Stimulated activated CD4-positive, alpha-beta T cell treated with anti-CD3 and anti-CD28 coated beads, Interleukin-15, amount 100 ng/mL, for 24 hours (primary cell): Measurements from ENCODE around the gene KLF14.
"Not testable (repeated sequence)": the region's sequence is repeated elsewhere in the genome, so short reads cannot be mapped to it uniquely, and the experiment has no call there.

Source experiments
- DNase-seq: peaks from one replicate; pipeline ENCODE4 v3.0.0-alpha.2; 2020

Gene KLF14

GRCh38 chr7:130712416-130712815, 21.6 kb downstream of the KLF14 start:
- DNase-seq, result no peak

DNA sequence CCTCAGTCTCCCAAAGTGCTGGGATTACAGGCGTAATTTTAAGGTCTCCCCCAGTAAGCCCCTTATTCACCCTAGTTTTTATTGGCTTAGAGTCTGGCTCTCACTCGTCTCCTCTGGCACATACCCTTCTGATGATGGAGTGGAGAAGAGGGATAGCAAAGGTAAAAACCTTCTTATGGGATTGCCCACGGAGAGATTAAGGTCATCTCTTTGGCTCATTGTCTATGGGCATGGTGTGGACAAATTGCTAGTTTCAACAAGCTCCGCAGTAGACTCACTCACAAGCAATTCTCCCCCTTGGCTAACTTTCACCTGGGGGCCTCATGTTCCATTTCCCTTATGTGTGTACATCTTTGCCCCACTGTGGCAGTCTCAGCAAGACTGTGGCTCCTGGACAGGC, 25.2 kb downstream of the KLF14 start:
- DNase-seq, result no peak

GRCh38 chr7:130708001-130708400, 26.0 kb downstream of the KLF14 start:
- DNase-seq, result no peak

DNA sequence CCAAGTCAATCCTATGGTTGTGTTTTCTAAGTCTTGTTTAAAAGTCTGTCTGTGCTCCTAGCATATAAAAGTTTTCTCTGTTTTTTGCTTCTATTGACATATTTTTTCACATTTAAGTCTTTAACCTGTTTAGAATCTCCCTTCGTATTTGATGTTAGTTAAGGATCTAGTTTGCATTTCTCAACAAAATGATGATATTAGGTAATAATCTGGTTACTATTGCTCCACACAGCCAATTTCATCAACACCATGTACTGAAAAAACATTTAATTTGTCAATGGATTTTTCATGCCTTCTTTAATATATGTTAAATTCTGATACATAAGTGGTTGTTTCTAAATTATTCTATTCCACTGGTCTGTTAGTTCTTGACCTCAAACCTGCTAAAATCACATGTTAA, 30.2 kb downstream of the KLF14 start:
- no peak for DNase-seq

- no peak for DNase-seq
Observed at GRCh38 chr7:130701650-130702049, 32.4 kb downstream of the KLF14 start.

GRCh38 chr7:130700760-130701159, 33.2 kb downstream of the KLF14 start:
- DNase-seq, result no peak

- DNase-seq, result no peak
Observed at GRCh38 chr7:130699686-130700085, 34.3 kb downstream of the KLF14 start.

- DNase-seq, result no peak
Observed at GRCh38 chr7:130697820-130698219, 36.2 kb downstream of the KLF14 start.

- no peak for DNase-seq
Observed at GRCh38 chr7:130695840-130696239, 38.2 kb downstream of the KLF14 start.

GRCh38 chr7:130692396-130692795, 41.6 kb downstream of the KLF14 start:
- DNase-seq, result not testable (repeated sequence)

DNA sequence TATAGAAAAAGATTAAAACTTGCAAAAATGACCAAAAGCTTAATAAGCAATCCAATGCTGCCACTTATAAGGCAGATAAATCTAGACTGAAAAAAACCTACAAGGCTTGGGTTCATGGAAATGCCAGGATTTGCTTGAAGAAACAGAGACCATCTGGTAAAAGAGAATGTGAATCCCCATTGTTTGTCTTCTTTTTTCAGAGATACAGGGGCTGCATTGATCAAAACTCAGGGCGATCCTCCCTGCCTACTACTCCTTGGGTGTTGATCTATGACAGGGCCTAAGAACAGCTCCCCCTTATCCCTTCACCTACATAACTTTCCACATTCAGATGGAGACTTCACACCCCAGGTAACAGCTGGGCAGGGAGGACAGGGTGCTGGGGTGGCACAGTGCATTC, 44.3 kb downstream of the KLF14 start:
- no peak for DNase-seq

GRCh38 chr7:130683026-130683425, 51.0 kb downstream of the KLF14 start:
- DNase-seq, result no peak
